GM12878 (cell line): Measurements from ENCODE around the gene MDC1. TPM values are rescaled to one million over a fixed set of nuclear protein-coding genes. Genes with fewer than 3 reads are reported as not detected.

ENCODE experiments used
- ATAC-seq: fragments of 200-7000 bp; cut with Tn5 transposase; 3 replicates; pipeline ENCODE4 v1.9.1; 2020; ENCODE audit warnings: mild to moderate bottlenecking, moderate library complexity
- BruUV-seq: library from RNA; stranded (reverse); fragments of 400-500 nt; replicated peaks from 2 replicates; lab custom pipeline; 2021; lab: Mats Ljungman, UMichigan
- CTCF ChIA-PET: fragments of 300-600 bp; sonication (Branson Sonifier 250); formaldehyde crosslinking; extraction: SDS; loops from one replicate; lab custom pipeline; 2021; ENCODE audit warnings: inconsistent platforms; lab: Yijun Ruan, JAX
- POLR2A ChIA-PET: fragments of 350-600 bp; formaldehyde crosslinking; extraction: SDS; loops from one replicate; lab custom pipeline; 2021; ENCODE audit warnings: inconsistent platforms; lab: Charles Lee
- RAD21 ChIA-PET: fragments of 300-600 bp; sonication (Branson Sonifier 250); formaldehyde crosslinking; loops from one replicate; lab custom pipeline; 2023; ENCODE audit warnings: antibody characterized with exemption; ENCODE audit not compliant: unreplicated experiment; lab: Charles Lee
- SMC1A ChIA-PET: fragments of 300-600 bp; sonication (Branson Sonifier 250); formaldehyde crosslinking; loops from one replicate; lab custom pipeline; 2023; ENCODE audit not compliant: unreplicated experiment, uncharacterized antibody; lab: Charles Lee
- DNase-seq: peaks from one replicate; pipeline ENCODE4 v3.0.0-alpha.2; 2011; ENCODE audit warnings: low read depth, low spot score
- FAIRE-seq: peaks from 3 replicates; lab custom pipeline; 2011; peaks lifted over from hg19 to GRCh38; lab: Jason Lieb, UNC
- H2AFZ ChIP-seq: 2 replicates; pipeline ENCODE4 v1.6.0; 2011; ENCODE audit warnings: low read depth, low read length, control low read depth; ENCODE audit not compliant: control insufficient read depth
- H3K27ac ChIP-seq: 2 replicates; pipeline ENCODE4 v1.5.1; 2011; ENCODE audit warnings: control low read depth; ENCODE audit not compliant: control insufficient read depth, insufficient read depth
- H3K27me3 ChIP-seq, 2 experiments: replicated peaks in 1 of 2; 2 replicates each; pipeline versions ENCODE4 v1.6.0 to v1.6.1; 2011; ENCODE audit warnings: low read length in 1 of 2; ENCODE audit not compliant: control insufficient read depth in 2 of 2, insufficient read depth in 2 of 2
- H3K36me3 ChIP-seq, 2 experiments: 2 replicates each; pipeline ENCODE4 v1.5.1; 2011; ENCODE audit warnings: low read length in 1 of 2; ENCODE audit not compliant: control insufficient read depth in 2 of 2, insufficient read depth in 2 of 2
- H3K4me1 ChIP-seq: 2 replicates; pipeline ENCODE4 v1.6.1; 2011; ENCODE audit warnings: mild to moderate bottlenecking, low read length, moderate library complexity, mixed read lengths; ENCODE audit not compliant: control insufficient read depth, insufficient read depth
- H3K4me2 ChIP-seq: 2 replicates; pipeline ENCODE4 v1.6.0; 2011; ENCODE audit warnings: control low read depth; ENCODE audit not compliant: control insufficient read depth, insufficient read depth
- H3K4me3 ChIP-seq: fragments of 200-600 bp; sonication (generic); 2 replicates; pipeline ENCODE4 v1.5.1; 2016
- H3K79me2 ChIP-seq: 2 replicates; pipeline ENCODE4 v1.6.0; 2011; ENCODE audit warnings: low read length; ENCODE audit not compliant: control insufficient read depth, insufficient read depth
- H3K9ac ChIP-seq: 2 replicates; pipeline ENCODE4 v1.8.0; 2011; ENCODE audit warnings: low read length, control low read depth, mixed read lengths; ENCODE audit not compliant: control insufficient read depth, insufficient read depth
- H3K9me3 ChIP-seq: replicated peaks from 3 replicates; pipeline ENCODE4 v1.5.1; 2011; ENCODE audit warnings: mild to moderate bottlenecking, low read length; ENCODE audit not compliant: control insufficient read depth, insufficient read depth
- H4K20me1 ChIP-seq: 2 replicates; pipeline ENCODE4 v1.6.0; 2011; ENCODE audit not compliant: control insufficient read depth, insufficient read depth
- CEBPB ChIP-seq, 2 experiments: fragments of 150-350 bp in 1 of 2; IDR thresholded peaks; 2 replicates each; pipeline ENCODE4 v1.6.1; 2012 to 2014; ENCODE audit warnings: low read depth in 2 of 2, low read length in 2 of 2, borderline replicate concordance in 1 of 2, inconsistent platforms in 1 of 2
- EGR1 ChIP-seq, 2 experiments: IDR thresholded peaks; 1 replicate in 1 of 2; 2 replicates in 1 of 2; pipeline ENCODE4 v1.6.1; 2011 to 2012; ENCODE audit warnings: low read depth in 2 of 2, low read length in 2 of 2, borderline replicate concordance in 1 of 2, mild to moderate bottlenecking in 1 of 2, moderate library complexity in 1 of 2
- GABPA ChIP-seq: IDR thresholded peaks from 2 replicates; pipeline ENCODE4 v1.6.1; 2014; ENCODE audit warnings: antibody characterized with exemption, low read depth, mild to moderate bottlenecking, inconsistent platforms
- HDAC2 ChIP-seq: fragments of 200-600 bp; sonication (generic); IDR thresholded peaks from 2 replicates; pipeline ENCODE4 v1.6.1; 2017
- JUNB ChIP-seq: IDR thresholded peaks from 2 replicates; pipeline ENCODE4 v1.6.1; 2016; ENCODE audit warnings: antibody characterized with exemption, mild to moderate bottlenecking
- NKRF ChIP-seq: fragments of 450-650 bp; conservative IDR thresholded peaks from 2 replicates; pipeline ENCODE4 v1.6.1; 2017; ENCODE audit warnings: mild to moderate bottlenecking, moderate library complexity
- NR2F1 ChIP-seq: fragments of 450-650 bp; conservative IDR thresholded peaks from 2 replicates; pipeline ENCODE4 v1.6.1; 2017; ENCODE audit warnings: mild to moderate bottlenecking
- RBBP5 ChIP-seq: fragments of 200-600 bp; sonication (generic); conservative IDR thresholded peaks from 2 replicates; pipeline ENCODE4 v1.6.1; 2016
- STAT3 ChIP-seq: IDR thresholded peaks from 2 replicates; pipeline ENCODE4 v1.6.1; 2011; ENCODE audit warnings: low read depth, low read length, improper control_type of control experiment
- WRNIP1 ChIP-seq: IDR thresholded peaks from 2 replicates; pipeline ENCODE4 v1.6.1; 2011; ENCODE audit warnings: low read depth, low read length, improper control_type of control experiment, borderline replicate concordance
- WGBS: methylation state at CpG from one replicate; pipeline ENCODE4 v1.1.6; 2016; ENCODE audit warnings: low lambda C conversion rate; ENCODE audit not compliant: insufficient replicate concordance, insufficient coverage; ENCODE audit errors: missing lambda C conversion rate; 5-methylcytosine and 5-hydroxymethylcytosine counted together
- in situ Hi-C: fragments of 300-500 bp; cut with MboI; formaldehyde crosslinking; loops from 9 replicates; pipeline ENCODE4 v1.14.3; 2018; ENCODE audit warnings: mixed read lengths
- intact Hi-C: fragments of 100-400 bp; cut with micrococcal nuclease; formaldehyde crosslinking; loops from one replicate; pipeline ENCODE4 v1.14.2; 2022; ENCODE audit not compliant: unreplicated experiment
- polyA plus RNA-seq, 11 experiments: library from polyadenylated mRNA; depleted of rRNA in 4 of 11; unstranded in 6 of 11; stranded (reverse) in 5 of 11; fragments of >200 nt; fragmentation: Nextera tagmentation in 4 of 11; fragmentation: Illumina TruSeq in 1 of 11; extraction: Ambion mirVana in 4 of 11; extraction: Trizol in 1 of 11; gene quantifications; 1 replicate in 1 of 11; 2 replicates in 10 of 11; pipeline versions ENCODE4 v1.2.1 to v1.2.3, GENCODE V29; 2011 to 2016; ENCODE audit warnings: inconsistent platforms in 2 of 11, missing spikeins in 2 of 11, low read depth in 1 of 11
- total RNA-seq, 4 experiments: library from RNA; depleted of rRNA in 3 of 4; stranded (reverse); fragments of >200 nt in 3 of 4; fragmentation: Illumina TruSeq in 1 of 4; extraction: Trizol in 1 of 4; gene quantifications; 2 replicates each; pipeline versions ENCODE4 v1.2.1 to v1.2.3, GENCODE V29; 2013 to 2021
- TF ChIP-seq, protein P1 (sequence below): IDR thresholded peaks from 2 replicates; pipeline ENCODE4 v1.6.1; 2011; ENCODE audit warnings: low read depth, mild to moderate bottlenecking, low read length, moderate library complexity, borderline replicate concordance; ENCODE audit errors: extremely low read depth

MDC1 gene
- total and polyA plus RNA-seq, 10 of the 15 experiments (the other 5 are each of a cell fraction or from before 2014, with no cell fraction given), result 5.1 to 62.5 (median 22.4) TPM

DNA sequence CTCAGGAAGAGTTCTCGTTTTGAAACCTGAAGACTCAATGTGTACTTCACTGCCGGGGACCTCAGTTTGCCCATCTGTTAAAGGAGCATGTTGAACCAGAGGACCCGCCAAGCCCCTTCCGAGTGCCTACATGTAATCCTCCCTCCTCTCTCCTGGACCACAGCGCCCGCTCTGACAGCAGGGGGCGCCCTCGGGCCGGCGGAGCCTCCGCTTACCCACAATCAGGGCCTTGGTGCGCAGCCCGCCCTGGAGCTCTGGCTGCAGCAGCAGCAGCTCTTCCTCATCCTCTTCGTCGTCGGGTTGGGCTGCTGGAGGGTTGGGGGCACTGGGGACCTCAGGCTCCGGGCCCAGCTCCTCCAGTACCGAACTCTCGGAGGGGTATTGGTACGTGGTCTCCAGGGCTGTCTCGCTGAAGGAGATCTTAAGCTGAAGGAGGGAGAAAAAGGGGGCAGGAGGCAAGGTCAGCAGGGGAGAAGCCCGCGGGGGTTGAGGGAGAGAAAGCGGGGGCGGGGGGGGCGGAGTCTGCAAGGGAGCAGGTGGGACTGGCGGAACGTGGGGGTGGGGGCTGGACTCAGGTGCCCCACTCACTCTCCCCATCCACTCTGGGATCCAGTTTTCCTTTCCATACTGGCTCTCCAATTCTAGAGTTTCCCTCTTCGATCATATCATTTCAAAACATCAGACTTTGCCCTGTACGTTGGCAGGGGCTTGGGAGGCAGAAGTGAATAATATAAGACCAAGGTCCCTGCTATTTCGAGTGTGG lies 37.9 kb downstream of the MDC1 start (continued):
- peak; percentile 65 for TF ChIP-seq NKRF

GRCh38 chr6:30676660-30677285 lies 40.3 kb downstream of the MDC1 start:
- ChIA-PET POLR2A (interaction anchor here (9.5 kb wide), 1 partner anchor 43 kb away, joined by 200 read pairs; the partner anchor contains the start of genes MDC1 and TUBB), SMC1A (interaction anchor here (11.3 kb wide), 1 partner anchor 47 kb away, joined by 265 read pairs; the partner anchor contains the start of genes MDC1 and TUBB), RAD21 (interaction anchor here (14.2 kb wide), 1 partner anchor 56 kb away, joined by 232 read pairs; no protein-coding TSS in a partner anchor), CTCF (interaction anchor here (1.1 to 9.5 kb wide), 7 partner anchors 8 to 195 kb away, joined by 3 to 487 read pairs (median 14); partner anchors contain the start of genes MDC1 and TUBB)
- intact Hi-C loops (no loop called here), in situ Hi-C loops (no loop called here)
- no peak for DNase-seq
- H3K4me3 ChIP-seq, result no peak overlapping the region
- H3K27me3 ChIP-seq, result no peaks in the 10 kb centered on the region
- H3K27ac ChIP-seq, result no peak overlapping the region
- no peak for FAIRE-seq
- peaks cover 5% of the 10 kb centered on the region; the same call in 1 of the 2 replicates for H4K20me1 ChIP-seq
- no peak overlapping the region for H3K4me2 ChIP-seq
- H3K36me3 ChIP-seq, result peaks cover 10 to 24% of the 10 kb centered on the region in 2 experiments
- TF ChIP-seq, protein P1, sequence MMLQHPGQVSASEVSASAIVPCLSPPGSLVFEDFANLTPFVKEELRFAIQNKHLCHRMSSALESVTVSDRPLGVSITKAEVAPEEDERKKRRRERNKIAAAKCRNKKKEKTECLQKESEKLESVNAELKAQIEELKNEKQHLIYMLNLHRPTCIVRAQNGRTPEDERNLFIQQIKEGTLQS, result no peak
- TF ChIP-seq WRNIP1 (no peak), NR2F1 (no peak), HDAC2 (no peak), RBBP5 (no peak), GABPA (no peak), CEBPB (IDR thresholded peaks at IDR 0.05; ENCODE audit: borderline replicate concordance in 1 of 2, low read depth in 2 of 2, low read length in 2 of 2) (no peak), JUNB (no peak), STAT3 (no peak), EGR1 (IDR thresholded peaks at IDR 0.05; ENCODE audit: borderline replicate concordance in 1 of 2, low read depth in 2 of 2, low read length in 2 of 2) (no peak)
- peaks cover 45% of the 10 kb centered on the region for H3K79me2 ChIP-seq
- no peak overlapping the region for H2AFZ ChIP-seq
- no peak for ATAC-seq
- H3K4me1 ChIP-seq, result peaks cover 8% of the 10 kb centered on the region
- TSS peak; percentile 45 for BruUV-seq
- H3K9ac ChIP-seq, result no peak overlapping the region
- WGBS, result 87% methylated on average over 10 of the region's 10 CpGs
- H3K9me3 ChIP-seq, result no peaks in the 10 kb centered on the region
